ENCODE measurements around the gene HOXA6.

- TF ChIP-seq CTCF (IDR thresholded peaks at IDR 0.05), result no peak
- TF ChIP-seq POLR2AphosphoS5 (IDR thresholded peaks at IDR 0.05), result no peak
- no peak for TF ChIP-seq POLR2A (IDR thresholded peaks at IDR 0.05)
Observed at GRCh38 chr7:27108390-27109127, 39.0 kb downstream of the HOXA6 start.
